Ascending aorta (tissue), 2 donors: ENCODE data around the gene ATF2. TPM values are rescaled to one million over a fixed set of nuclear protein-coding genes. Genes with fewer than 3 reads are reported as not detected.

Experiments
- DNase-seq, 2 donors: peaks; one replicate each; pipeline ENCODE4 v3.0.0-alpha.2; 2019; ENCODE audit warnings: low spot score in 2 of 2
- H3K27ac ChIP-seq, 2 donors: fragments of 200-600 bp; sonication (generic); one replicate each; pipeline ENCODE4 v1.5.1; 2016 to 2017; ENCODE audit warnings: mild to moderate bottlenecking in 1 of 2
- H3K27me3 ChIP-seq: fragments of 200-600 bp; sonication (generic); one replicate; pipeline ENCODE4 v1.5.1; 2017
- H3K36me3 ChIP-seq, 2 donors: fragments of 200-600 bp; sonication (generic); one replicate each; pipeline ENCODE4 v1.5.1; 2016
- H3K4me1 ChIP-seq, 2 donors: fragments of 200-600 bp; sonication (generic); one replicate each; pipeline ENCODE4 v1.5.1; 2016 to 2017; ENCODE audit warnings: mild to moderate bottlenecking in 1 of 2
- H3K4me3 ChIP-seq, 2 donors: fragments of 200-600 bp; sonication (generic); one replicate each; pipeline ENCODE4 v1.5.1; 2016 to 2017; ENCODE audit warnings: mild to moderate bottlenecking in 1 of 2
- H3K9me3 ChIP-seq, 2 donors: fragments of 200-600 bp; sonication (generic); one replicate each; pipeline ENCODE4 v1.5.1; 2016
- CTCF ChIP-seq, 3 experiments: fragments of 200-600 bp in 2 of 3; fragments of 450-650 bp in 1 of 3; sonication (generic) in 2 of 3; IDR thresholded peaks; one replicate each; pipeline ENCODE4 v1.5.1; 2016 to 2019; ENCODE audit warnings: antibody characterized with exemption in 3 of 3, mild to moderate bottlenecking in 1 of 3, moderate library complexity in 1 of 3
- intact Hi-C: fragments of 100-400 bp; cut with DNase I; formaldehyde crosslinking; loops from one replicate; pipeline ENCODE4 v1.15.1; 2023
- total RNA-seq: library from RNA; depleted of rRNA; stranded (reverse); fragments of >200 nt; gene quantifications from one replicate; pipeline ENCODE4 v1.1.0, GENCODE V29; 2016

ATF2 gene
- total RNA-seq, 1 donor from 2014 or later, result 84.8 TPM

GRCh38 chr2:175068534-175068933 is 99.5 kb downstream of the ATF2 start:
- Histone ChIP-seq H3K27me3 (no peaks in the 10 kb centered on the region), H3K9me3 (no peaks in the 10 kb centered on the region), H3K36me3 (peaks cover 0 to 15% of the 10 kb centered on the region in 2 donors), H3K4me1 (no peaks in the 10 kb centered on the region), H3K4me3 (no peak overlapping the region), H3K27ac (no peak overlapping the region)
- DNase-seq, result no peak
- intact Hi-C loops, result no loop called here
- TF ChIP-seq CTCF (IDR thresholded peaks at IDR 0.05), result no peak

GRCh38 chr2:175066411-175066810 is 101.6 kb downstream of the ATF2 start:
- intact Hi-C loops, result no loop called here
- Histone ChIP-seq H3K4me1 (no peaks in the 10 kb centered on the region), H3K36me3 (peaks cover 0 to 7% of the 10 kb centered on the region in 2 donors), H3K4me3 (no peak overlapping the region), H3K27ac (no peak overlapping the region), H3K27me3 (no peaks in the 10 kb centered on the region), H3K9me3 (no peaks in the 10 kb centered on the region)
- no peak for TF ChIP-seq CTCF (IDR thresholded peaks at IDR 0.05)
- DNase-seq, result no peak

- no peak for DNase-seq
- H3K4me1 ChIP-seq, result no peaks in the 10 kb centered on the region
- no peak overlapping the region for H3K4me3 ChIP-seq
- no peak for TF ChIP-seq CTCF (IDR thresholded peaks at IDR 0.05)
- no peaks in the 10 kb centered on the region for H3K27me3 ChIP-seq
- H3K36me3 ChIP-seq, result peaks cover 0 to 3% of the 10 kb centered on the region in 2 donors
- intact Hi-C loops, result no loop called here
- H3K9me3 ChIP-seq, result no peaks in the 10 kb centered on the region
- no peak overlapping the region for H3K27ac ChIP-seq
These were observed 103.2 kb downstream of the ATF2 start for GRCh38 chr2:175064797-175065196.

GRCh38 chr2:175063741-175064140 is 104.3 kb downstream of the ATF2 start:
- H3K36me3 ChIP-seq, result peaks cover 0 to 6% of the 10 kb centered on the region in 2 donors
- no peak for DNase-seq
- no peaks in the 10 kb centered on the region for H3K4me1 ChIP-seq
- intact Hi-C loops, result no loop called here
- no peaks in the 10 kb centered on the region for H3K9me3 ChIP-seq
- H3K4me3 ChIP-seq, result no peak overlapping the region
- TF ChIP-seq CTCF (IDR thresholded peaks at IDR 0.05), result no peak
- no peaks in the 10 kb centered on the region for H3K27me3 ChIP-seq
- H3K27ac ChIP-seq, result no peak overlapping the region

- DNase-seq, result no peak
- no peak overlapping the region for H3K27ac ChIP-seq
- no peaks in the 10 kb centered on the region for H3K4me1 ChIP-seq
- intact Hi-C loops, result no loop called here
- no peak overlapping the region for H3K4me3 ChIP-seq
- no peaks in the 10 kb centered on the region for H3K27me3 ChIP-seq
- no peaks in the 10 kb centered on the region for H3K9me3 ChIP-seq
- peaks cover 0 to 6% of the 10 kb centered on the region in 2 donors for H3K36me3 ChIP-seq
- no peak for TF ChIP-seq CTCF (IDR thresholded peaks at IDR 0.05)
These were observed 105.0 kb downstream of the ATF2 start for GRCh38 chr2:175062787-175063585.
